Cardiac septum (tissue), 1 donor: ENCODE results near the gene PER1. TPM values are rescaled to one million over a fixed set of nuclear protein-coding genes. Genes with fewer than 3 reads are reported as not detected.
A peak's percentile ranks its signal among the peaks of the same experiment; 100 is the strongest.

ENCODE experiments used
- DNase-seq: peaks from one replicate; pipeline ENCODE4 v3.0.0-alpha.2; 2020; ENCODE audit warnings: low spot score
- intact Hi-C: fragments of 100-400 bp; cut with DNase I; formaldehyde crosslinking; loops from one replicate; pipeline ENCODE4 v1.14.0; 2022
- total RNA-seq: library from RNA; stranded (reverse); fragmentation: NEBNext Ultra II Directional; extraction: Animal tissue kit (Norgen Biotek cat#: 25700); gene quantifications from one replicate; pipeline ENCODE4 v1.2.1, GENCODE V29; 2021
- donor health status: DM: no; HTN: no; CAD: no.

PER1 gene
- total RNA-seq, 1 donor from 2014 or later: 47.8 TPM

GRCh38 chr17:8156246-8156992 lies 4.2 kb upstream of the PER1 start:
- peak; percentile 100 for DNase-seq
- intact Hi-C loops: loop anchor here (2.0 kb wide), 1 partner anchor 30 kb away; no protein-coding TSS in a partner anchor

GRCh38 chr17:8155996-8156245 lies 3.7 kb upstream of the PER1 start:
- intact Hi-C loops: loop anchor here (2.0 kb wide), 1 partner anchor 31 kb away; no protein-coding TSS in a partner anchor
- no peak for DNase-seq

- no peak for DNase-seq
Observed at GRCh38 chr17:8155231-8155995, 3.2 kb upstream of the PER1 start.

GRCh38 chr17:8154608-8155155 lies 2.5 kb upstream of the PER1 start:
- DNase-seq: no peak
- intact Hi-C loops: no loop called here

More at GRCh38 chr17:8155231-8155995, 3.2 kb upstream of the PER1 start:
- intact Hi-C loops: no loop called here

GRCh38 chr17:8153957-8154607 lies 1.9 kb upstream of the PER1 start:
- DNase-seq: peak; percentile 99
- intact Hi-C loops: loop anchor here (2.0 kb wide), 1 partner anchor 311 kb away; no protein-coding TSS in a partner anchor

GRCh38 chr17:8153525-8153956 lies 1.3 kb upstream of the PER1 start:
- DNase-seq: peak; percentile 85
- intact Hi-C loops: loop anchor here (2.0 kb wide), 1 partner anchor 311 kb away; no protein-coding TSS in a partner anchor

- DNase-seq: no peak
- intact Hi-C loops: loop anchor here (2.0 kb wide), 1 partner anchor 310 kb away; no protein-coding TSS in a partner anchor
Observed at GRCh38 chr17:8153031-8153451, 837 bp upstream of the PER1 start.

- intact Hi-C loops: loop anchor here (2.0 kb wide), 1 partner anchor 309 kb away; no protein-coding TSS in a partner anchor
- DNase-seq: peak; percentile 92
Observed at GRCh38 chr17:8151641-8152111, 528 bp downstream of the PER1 start.

- DNase-seq: peak; percentile 97
- intact Hi-C loops: no loop called here
Observed at GRCh38 chr17:8151120-8151640, 1.0 kb downstream of the PER1 start.

- no peak for DNase-seq
- intact Hi-C loops: no loop called here
Observed at GRCh38 chr17:8150194-8151119, 1.7 kb downstream of the PER1 start.

- intact Hi-C loops: no loop called here
- DNase-seq: no peak
Observed at GRCh38 chr17:8149419-8150193, 2.6 kb downstream of the PER1 start.

- DNase-seq: no peak
- intact Hi-C loops: no loop called here
Observed at GRCh38 chr17:8148560-8148959, 3.6 kb downstream of the PER1 start.

GRCh38 chr17:8147805-8148404 lies 4.3 kb downstream of the PER1 start:
- intact Hi-C loops: no loop called here

GRCh38 chr17:8147141-8147804 lies 4.9 kb downstream of the PER1 start:
- intact Hi-C loops: no loop called here
- DNase-seq: no peak

More at GRCh38 chr17:8147805-8148404, 4.3 kb downstream of the PER1 start:
- DNase-seq: no peak

- DNase-seq: no peak
- intact Hi-C loops: no loop called here
Observed at GRCh38 chr17:8146381-8147140, 5.6 kb downstream of the PER1 start.

GRCh38 chr17:8145811-8146210 lies 6.4 kb downstream of the PER1 start:
- DNase-seq: no peak
- intact Hi-C loops: no loop called here
